ENCODE measurements around the gene TMEM40. TPM values are rescaled to one million over a fixed set of nuclear protein-coding genes. Genes with fewer than 3 reads are reported as not detected.

The TMEM40 gene
- total and polyA plus RNA-seq, 9 of the 15 experiments (the other 6 are each of a cell fraction or from before 2014, with no cell fraction given): 0.11 to 0.31 (median 0.14) TPM; not detected in 6

- Histone ChIP-seq H3K9me3 (replicated peaks; ENCODE audit: control insufficient read depth, insufficient read depth, low read depth, low read length) (0 out of 2 replicates have a peak, but pooled peaks cover 2% of the 10 kb centered on the region), H3K9me1 (ENCODE audit: control insufficient read depth, insufficient read depth, low read length) (no peaks in the 10 kb centered on the region), H3K79me2 (ENCODE audit: control insufficient read depth, insufficient read depth, low read length) (no peaks in the 10 kb centered on the region), H3K27me3 (ENCODE audit: control insufficient read depth in 2 of 2, insufficient read depth in 2 of 2, low read length in 2 of 2) (peaks cover 0 to 18% of the 10 kb centered on the region in 2 experiments; a peak in 1 of 5 replicates), H3K4me1 (replicated peaks in 1 of 2; ENCODE audit: control insufficient read depth in 2 of 2, insufficient read depth in 2 of 2, low read length in 2 of 2) (no peaks in the 10 kb centered on the region; a peak in 1 of 5 replicates), H4K20me1 (replicated peaks; ENCODE audit: control insufficient read depth, insufficient read depth, low read length) (no peaks in the 10 kb centered on the region), H3K36me3 (ENCODE audit: control insufficient read depth, insufficient read depth, low read length) (no peaks in the 10 kb centered on the region), H3K27ac (ENCODE audit: extremely low read depth, low read depth, low read length) (no peak overlapping the region), H3K4me3 (no peak overlapping the region), H3K4me2 (ENCODE audit: insufficient read depth, low read length) (no peak overlapping the region), H3K9ac (ENCODE audit: insufficient read depth in 1 of 2, low read depth in 2 of 2, low read length in 2 of 2) (no peak overlapping the region), H2AFZ (ENCODE audit: low read depth, low read length) (no peak overlapping the region)
- ChIA-PET CTCF (ENCODE audit: low intra/inter-chr PET ratio) (no interaction called here), POLR2A (interaction anchor here (1.8 kb wide), 1 partner anchor 13 kb away, joined by 8 read pairs; no protein-coding TSS in a partner anchor)
- DNase-seq (ENCODE audit: extremely low read depth in 1 of 4, low spot score in 3 of 4) (no peak), FAIRE-seq (no peak), ATAC-seq (no peak)
- in situ Hi-C loops (cut with MboI) (loop anchor here (25.0 kb wide), 1 partner anchor 746 kb away; no protein-coding TSS in a partner anchor), intact Hi-C loops (cut with micrococcal nuclease) (no loop called here)
- TF ChIP-seq KAT8 (IDR thresholded peaks at IDR 0.05; ENCODE audit: low read depth) (no peak), ZNF316 (IDR thresholded peaks at IDR 0.05) (peak; percentile 81), MAFG (tag; conservative IDR thresholded peaks at IDR 0.05) (peak; percentile 51), MAFK (IDR thresholded peaks at IDR 0.05; ENCODE audit: low read length) (peak; percentile 35; the same call in 1 of the 2 replicates), C11orf30 (IDR thresholded peaks at IDR 0.05; ENCODE audit: low read depth) (peak; percentile 59; the same call in 1 of the 2 replicates), MAFF (IDR thresholded peaks at IDR 0.05; ENCODE audit: low read length) (peak; percentile 54), GMEB1 (CRISPR knock-in tag; IDR thresholded peaks at IDR 0.05) (no peak)
- 2% methylated on average over 2 of the region's 3 CpGs for WGBS (ENCODE audit: insufficient coverage, low coverage, missing lambda C conversion rate)
- BruUV-seq (replicated peaks): no TSS peak
Observed at GRCh38 chr3:12733566-12733965, 25.5 kb downstream of the TMEM40 start.
